ENCODE measurements around the gene PDE3A.

- TF ChIP-seq CTCF (conservative IDR thresholded peaks at IDR 0.05; ENCODE audit: low read depth, low read length) (no peak), EZH2 (IDR thresholded peaks at IDR 0.05; ENCODE audit: borderline replicate concordance, low read depth, low read length, poor library complexity, severe bottlenecking) (no peak)
Measured at GRCh38 chr12:20445687-20446086, 77.3 kb downstream of the PDE3A start.
